CD4-positive, alpha-beta T cell treated with Interleukin-17A for 1 hour (primary cell): ENCODE data around the gene LRRC10B.

Source experiments
- DNase-seq: peaks from one replicate; pipeline ENCODE4 v3.0.0-alpha.2; 2020

The LRRC10B gene

DNA sequence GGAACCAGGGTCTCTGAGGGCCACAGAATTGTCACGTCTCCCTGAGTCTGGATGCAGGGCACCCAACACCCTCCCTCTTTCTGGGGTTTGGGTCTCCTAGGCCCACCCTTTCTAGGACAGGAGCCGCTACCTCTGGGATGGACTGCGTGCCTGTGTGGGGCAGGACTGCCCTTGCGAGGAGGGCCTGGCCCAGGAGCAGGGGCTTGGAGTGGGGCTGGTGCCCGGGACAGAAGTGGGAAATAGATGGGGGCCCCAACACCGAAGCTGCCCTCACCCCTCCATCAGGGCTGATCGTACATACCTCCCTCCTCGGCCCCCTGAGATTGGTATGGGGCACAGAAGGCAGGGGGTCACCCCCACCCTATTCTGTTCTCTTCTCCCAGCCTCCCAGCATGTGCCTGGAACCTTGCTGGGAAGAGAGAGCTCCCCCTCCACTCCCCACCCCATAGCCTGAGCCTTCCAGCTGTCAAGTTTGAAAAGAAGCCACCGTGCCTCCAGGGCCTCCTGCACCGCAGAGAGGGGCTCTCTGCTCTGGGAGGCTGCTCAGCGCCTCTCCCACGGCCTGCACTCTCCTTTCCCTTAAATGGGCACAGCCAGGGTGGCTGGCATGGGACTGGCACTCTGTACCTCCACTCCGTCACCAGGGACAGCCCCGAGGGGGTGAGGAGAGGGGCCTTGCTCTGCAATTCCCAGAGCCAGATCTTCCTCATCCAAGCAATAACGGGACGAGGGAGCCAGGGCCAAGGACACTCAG lies 1.8 kb downstream of the LRRC10B start:
- no peak for DNase-seq

DNA sequence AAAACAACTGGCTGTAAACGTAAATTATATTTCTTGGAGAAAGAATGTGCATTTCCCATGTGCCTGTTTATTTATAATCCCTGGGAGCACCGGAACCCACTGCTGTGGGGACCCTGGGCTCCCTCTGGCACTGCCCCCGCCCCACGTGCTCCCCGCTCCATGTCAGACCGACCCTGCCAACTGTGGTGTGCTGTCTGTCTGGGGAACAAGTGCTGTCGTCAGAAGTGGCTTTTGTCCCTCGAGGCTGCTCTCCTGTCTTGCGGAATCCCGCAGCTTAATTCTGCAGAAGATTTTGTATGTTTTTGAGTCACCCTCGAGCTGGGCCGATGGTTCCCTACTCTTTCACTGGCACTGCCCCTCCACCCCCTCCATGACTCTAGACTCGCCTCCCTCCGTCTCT lies 2.4 kb downstream of the LRRC10B start:
- no peak for DNase-seq

DNA sequence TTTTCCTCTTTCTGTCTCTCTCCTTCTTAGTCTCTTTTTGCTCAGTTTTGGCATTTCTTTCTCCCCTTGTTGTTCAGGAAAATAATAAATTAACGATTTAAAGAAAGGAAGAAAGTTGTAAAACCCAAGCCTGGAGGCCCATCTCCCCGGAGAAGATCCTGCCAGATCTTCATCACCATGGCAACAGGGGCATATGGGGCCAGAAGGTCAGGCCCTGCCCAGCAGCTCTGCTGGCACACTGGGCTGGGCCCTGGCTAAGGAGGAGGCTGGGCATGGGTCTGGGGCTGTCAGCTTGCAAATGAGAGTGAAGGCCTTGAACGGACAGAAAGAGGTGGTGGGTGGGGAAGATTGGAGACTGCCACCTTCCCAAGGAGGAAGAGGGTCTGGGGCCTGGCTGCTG lies 2.8 kb downstream of the LRRC10B start:
- DNase-seq, result no peak

DNA sequence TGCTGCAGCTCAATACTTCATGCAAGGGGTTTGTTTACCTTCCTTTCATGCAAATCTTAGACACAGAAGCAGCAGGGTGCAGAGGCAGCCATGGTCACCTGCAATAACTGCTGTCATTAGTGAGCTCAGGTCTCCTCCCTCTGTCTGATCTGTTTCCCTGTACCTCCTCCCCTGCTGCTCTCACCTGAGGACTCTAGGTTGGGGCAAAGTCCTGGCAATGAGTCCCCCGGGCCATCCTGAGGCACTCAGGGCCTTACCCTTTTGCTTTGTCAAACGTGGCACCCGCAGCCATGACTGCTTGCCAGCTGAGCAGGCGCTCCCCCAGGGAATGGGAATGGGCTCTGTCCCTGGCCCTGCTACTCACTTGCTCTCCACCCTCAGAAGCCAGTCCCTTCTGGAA lies 3.9 kb downstream of the LRRC10B start:
- no peak for DNase-seq

DNA sequence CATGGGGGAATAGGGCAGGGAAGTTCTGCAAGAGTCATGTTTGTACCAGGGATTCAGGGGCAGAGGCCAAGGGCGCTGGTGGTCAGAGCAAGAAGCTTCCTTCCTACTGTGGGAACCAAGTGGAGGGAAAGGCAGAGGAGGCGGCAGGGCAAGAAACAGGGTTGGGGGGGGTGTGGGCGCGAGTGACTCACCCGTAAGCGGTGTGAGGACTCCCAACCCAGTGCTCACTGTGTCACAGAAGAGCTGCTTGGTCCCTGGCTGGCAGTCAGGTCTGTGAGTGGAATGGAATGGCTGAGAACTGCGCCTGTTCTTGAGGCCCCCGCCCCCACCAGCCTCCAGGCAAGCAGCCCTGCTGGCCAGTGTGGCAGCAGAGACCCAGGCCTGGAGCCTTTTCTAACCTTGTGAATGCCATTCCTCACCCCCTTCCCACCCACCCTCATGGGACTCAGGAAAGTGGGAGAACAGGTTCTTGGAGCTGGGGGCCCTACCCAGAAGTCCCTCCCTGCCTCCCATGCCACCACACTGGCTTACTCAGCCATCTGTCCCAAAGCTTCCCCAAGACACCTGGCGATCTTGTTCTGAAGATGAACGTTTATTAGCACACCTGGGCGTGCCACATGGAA lies 4.7 kb downstream of the LRRC10B start:
- no peak for DNase-seq

DNA sequence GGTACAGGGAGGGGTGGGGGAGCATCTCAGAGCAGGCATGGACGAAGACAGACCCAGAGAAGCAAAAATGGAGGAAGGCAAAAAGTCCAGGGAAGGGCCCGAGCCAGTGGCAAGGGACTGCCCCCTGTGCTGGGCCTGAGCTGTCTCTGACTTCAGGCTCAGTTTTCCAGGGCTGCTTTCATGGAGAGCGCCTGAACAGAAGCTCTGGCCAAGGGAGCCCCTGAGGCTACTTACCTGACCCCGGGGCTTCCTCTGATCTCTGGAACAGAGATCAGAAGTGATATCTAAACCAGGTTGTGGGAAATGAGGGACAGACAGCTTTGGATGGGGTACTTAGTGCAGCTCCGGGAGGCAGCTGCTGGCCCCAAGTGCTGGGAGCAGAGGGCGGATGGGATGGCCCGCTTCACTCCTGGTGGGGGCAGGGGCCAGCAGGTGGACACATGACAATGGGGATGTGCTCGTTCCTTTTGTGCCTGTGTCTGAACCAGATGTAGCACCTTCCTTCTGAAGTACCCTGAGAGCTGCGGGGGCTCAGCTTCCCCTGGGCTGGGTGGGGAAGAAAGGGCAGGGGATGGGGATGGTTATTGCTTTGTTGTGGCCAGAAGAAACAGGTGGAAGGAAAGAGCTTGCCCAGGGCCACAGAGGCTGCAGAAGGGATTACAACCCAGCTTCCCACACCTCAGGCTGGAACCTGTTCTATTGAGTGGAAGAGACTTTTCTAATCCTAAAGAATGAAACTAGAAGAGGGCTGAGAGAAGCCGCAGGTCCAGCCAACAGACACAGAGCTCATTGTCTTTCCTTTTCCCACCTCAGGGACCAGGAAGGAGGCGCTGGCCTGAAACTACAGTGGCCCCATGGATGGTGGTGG lies 5.7 kb downstream of the LRRC10B start:
- no peak for DNase-seq

DNA sequence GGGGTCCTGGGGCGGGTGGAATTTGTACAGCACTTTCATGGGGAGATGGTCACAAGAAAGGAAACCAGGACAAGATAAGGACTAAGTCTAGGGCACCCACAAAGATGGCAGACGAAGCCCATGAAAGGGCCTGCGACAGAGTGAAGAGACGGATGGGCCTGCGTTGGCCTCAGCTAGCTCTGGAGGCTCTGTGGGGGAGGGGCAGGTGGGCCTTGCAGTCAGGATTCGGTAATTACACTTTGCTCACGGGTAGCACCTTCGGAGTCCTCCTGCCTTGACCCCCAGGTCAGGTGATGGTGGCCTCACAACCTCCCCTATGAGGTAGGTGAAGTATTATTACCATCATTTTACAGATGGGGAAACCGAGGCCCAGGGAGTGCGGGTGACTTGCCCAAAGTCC lies 7.1 kb downstream of the LRRC10B start:
- no peak for DNase-seq

DNA sequence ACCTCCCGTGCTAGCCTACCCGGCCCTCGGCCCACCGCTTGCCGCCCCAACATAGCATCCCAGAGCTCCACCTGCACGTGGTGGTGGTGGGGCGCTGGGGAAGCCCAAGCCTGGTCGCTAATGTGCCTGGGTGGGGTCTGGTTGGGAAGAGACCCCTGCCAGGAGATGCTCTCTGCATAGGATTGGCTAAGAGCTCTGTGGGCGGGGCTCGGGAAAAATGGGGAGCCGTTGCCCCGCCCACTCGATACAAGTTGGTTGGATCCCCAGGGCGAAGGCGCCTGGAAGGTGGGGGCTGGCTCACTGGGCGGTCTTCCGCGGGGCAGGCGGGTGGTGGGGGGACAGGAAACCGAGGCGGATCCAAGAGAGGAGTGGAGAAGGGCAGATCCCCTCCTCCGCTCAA lies 7.6 kb downstream of the LRRC10B start:
- DNase-seq, result no peak

DNA sequence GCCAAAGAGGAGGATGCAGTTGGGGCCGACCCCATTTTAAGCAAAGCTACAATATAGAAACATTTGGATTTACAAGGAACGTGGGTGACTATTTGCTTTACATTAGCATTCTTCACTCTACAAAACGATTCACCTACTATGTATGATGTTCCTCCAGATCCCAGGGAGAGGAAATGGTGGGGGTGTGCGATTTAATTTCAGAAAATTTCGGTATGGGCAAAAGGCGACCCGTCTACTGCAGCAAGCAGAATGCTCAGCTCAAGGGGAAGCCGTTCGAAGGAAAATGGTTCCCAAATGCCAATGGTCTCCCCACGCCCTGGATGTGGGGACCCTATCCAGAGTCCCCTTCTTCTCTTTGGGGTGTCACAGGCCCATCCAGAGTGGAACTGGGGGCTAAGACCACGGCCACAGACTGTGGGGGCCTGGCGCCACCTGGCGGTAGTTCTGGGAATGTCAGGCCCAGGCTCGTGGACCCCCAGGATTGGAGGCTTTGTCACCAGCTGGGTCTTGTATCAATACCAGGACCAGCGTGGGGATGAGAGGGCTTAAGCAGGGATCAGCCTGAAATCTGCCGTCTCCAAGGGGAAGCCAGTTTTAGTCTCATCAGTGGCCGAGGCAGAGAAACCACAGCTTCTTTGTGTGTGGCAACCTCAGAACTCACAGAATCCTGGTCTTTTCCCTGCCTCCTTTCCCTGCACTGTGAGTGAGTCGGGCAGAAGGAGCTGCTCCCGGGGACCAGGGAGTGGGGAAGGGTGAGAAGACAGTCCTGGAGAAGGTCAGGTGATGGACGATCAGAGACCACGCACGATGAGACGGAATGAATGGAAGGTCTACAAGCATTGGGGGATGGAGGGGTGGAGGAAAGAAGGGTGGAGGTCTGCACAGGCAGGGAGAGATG lies 8.4 kb downstream of the LRRC10B start:
- peak; percentile 49 for DNase-seq

DNA sequence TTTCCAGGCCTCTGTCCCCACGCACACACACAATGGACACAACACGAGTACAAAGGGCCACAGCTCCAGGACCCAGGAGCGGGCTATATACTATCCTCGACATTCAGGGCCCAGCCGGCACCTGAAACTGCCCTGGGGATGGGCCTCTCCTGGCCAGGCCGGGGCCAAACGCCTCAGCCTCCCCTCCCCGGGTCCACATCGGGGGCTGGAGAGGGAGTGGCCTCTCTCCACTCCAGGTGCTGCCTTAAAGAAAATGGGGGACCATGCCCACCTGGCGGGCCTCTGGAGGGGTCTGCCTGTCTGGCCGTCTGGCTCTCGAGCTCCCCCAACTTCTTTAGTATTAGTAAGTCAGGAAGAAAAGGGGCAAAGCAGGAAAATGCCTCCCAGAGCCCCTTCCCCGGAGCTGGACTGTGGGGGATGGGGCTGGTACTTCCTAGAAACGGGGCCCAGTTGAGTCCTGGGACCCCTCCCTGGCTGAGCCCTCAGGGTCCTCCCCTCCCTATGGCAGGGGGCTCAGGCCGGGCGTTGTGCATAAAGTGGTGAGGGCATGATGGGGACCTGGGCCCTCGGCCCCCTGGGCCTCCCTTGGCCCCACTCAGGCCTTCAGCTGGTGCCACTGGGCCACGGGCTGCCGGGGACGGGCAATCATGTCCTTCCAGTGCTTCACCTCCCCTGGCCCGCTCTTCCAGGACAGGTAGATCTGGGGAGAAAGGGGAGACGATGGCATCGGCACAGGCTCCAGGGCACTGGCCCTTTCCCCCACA lies 9.7 kb downstream of the LRRC10B start:
- no peak for DNase-seq

DNA sequence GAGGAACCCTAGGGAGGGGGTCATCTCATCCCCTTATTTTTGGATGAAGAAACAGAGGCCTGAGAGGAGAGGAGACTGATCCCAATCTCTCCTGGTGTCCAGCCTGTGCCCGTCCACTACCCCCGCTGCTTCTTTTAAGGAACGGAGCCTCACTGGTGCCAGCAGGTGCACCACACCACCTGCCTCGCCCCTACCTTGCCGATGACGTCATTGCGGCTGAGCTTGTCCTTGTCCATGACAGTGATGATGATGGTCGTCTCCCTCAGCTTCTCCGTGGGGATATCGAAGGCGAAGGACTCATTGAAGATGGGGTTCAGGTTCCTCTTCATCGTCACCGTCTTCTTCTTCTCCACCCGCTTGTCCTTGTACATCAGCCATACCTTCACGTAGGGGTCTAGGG lies 14.3 kb downstream of the LRRC10B start:
- DNase-seq, result no peak

DNA sequence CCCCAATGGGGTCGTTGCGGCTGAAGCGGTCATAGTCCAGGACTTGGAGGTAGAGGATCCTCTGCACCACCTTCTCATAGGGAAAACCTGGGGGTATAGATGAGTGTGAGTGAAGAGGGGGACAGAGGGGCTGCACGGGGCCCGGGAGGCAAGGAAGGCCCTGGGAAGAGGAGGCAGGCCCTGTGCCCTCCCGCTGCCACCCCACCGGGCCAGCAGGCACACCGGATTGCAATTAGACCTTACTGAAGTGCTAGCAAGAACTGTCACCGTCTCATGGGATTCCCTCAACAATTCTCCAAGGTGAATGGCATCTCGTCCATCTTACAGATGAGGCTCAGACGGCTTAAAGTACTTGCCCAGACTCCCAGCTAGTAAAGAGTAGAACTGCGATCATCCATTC lies 15.9 kb downstream of the LRRC10B start:
- DNase-seq, result no peak

DNA sequence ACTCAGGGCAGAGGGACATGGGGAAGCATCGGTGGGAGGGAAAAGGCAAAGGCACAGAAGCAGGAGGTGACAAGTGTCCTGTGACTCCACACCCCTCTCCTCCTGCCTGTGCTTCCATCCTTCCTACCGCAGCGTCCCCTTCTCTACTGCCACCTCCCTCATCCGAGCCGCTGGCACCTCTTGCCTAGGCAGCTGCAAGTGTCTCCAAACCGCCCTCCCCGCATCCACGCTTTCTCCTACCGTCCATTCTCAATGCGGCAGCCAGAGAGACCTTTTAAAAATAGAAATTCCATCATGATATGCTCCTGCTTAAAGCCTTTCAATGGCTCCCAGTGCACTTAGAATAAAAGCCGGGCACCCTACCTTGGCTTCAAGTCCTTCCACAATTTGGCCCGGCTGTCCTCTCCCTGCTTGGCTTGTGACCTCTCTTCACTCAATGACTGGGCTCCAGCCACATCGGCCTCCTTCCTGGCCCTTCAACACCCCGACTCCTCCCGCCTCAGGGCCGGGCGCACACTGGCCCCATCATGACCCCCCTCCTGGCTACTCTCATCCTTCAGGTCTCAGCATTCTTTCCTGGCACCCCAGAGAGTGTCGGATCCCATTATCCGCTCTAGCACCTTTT lies 16.5 kb downstream of the LRRC10B start:
- DNase-seq, result no peak

DNA sequence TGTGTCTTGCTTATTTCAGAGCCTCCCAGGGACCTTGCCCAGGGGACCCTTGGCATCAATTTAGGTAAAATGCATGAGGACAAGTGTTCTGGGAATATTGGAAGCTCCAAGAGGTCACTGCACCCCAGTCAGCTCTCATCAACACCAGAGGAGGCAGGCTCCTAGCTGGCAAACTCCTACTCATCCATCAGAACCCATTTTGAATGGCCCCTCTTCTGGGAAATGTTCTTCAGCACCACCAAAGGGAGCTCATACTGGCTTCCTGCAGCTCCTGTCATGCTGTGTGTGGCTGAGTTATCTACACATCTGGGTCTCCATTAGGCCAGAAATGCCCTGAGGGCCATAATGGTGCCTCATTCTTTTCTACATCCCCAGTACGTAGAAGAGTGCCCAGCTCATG lies 17.7 kb downstream of the LRRC10B start:
- DNase-seq, result no peak

DNA sequence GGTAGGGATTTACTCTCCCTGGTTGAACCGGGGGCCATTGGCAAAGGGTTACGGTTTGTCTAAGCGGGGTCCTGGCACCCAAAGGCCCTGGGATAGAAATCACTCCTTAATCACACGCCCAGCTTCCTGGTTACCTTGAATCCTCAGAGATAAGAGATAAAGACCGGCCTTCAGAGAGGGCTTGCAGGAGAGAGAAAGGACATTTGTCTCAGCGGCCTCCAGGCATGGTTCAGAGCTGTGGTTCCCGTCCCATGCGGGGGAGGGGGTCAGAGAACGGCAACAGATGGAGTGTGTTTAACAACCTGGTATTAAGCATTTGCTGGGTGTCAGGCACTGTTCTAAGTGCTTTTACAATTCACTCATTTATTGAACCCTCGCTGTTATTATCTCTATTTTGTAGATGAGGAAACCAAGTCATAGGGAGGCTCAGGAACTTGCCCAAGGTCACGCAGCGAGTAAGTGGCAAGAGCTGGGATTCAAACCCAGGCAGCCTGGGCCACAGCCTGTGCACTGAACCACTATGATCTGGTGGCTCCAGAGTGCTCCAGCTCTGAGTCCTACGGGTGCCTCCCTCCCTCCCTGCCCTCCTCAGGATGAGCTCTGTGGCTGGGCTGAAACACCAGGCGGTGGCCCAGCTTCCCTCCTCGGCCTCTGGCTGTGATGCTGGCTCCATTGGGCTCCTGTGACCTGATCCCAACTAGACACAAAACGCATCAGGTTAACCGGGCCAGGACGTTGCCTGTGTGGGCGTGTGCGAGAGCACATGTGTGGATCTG lies 18.6 kb downstream of the LRRC10B start:
- no peak for DNase-seq

DNA sequence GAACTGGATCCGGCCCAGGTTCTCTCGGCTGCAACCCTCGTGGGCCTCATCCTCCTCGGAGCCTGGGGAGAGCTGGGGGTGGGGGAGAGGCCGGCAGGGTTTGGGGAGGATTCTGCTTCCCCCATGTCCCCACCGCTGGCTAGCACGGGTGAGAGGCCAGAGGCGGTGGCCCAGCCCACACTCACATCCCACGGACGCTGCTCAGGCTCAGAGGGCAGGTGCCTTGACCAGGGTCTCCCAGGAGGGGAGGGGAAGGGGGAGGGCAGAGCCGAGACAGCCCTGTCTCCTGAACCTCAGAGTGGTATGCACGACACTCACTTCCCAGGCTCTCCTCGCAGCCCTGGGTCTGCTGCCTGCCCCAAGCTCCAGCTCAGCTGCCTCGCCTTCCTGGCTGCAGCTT lies 19.6 kb downstream of the LRRC10B start:
- no peak for DNase-seq

DNA sequence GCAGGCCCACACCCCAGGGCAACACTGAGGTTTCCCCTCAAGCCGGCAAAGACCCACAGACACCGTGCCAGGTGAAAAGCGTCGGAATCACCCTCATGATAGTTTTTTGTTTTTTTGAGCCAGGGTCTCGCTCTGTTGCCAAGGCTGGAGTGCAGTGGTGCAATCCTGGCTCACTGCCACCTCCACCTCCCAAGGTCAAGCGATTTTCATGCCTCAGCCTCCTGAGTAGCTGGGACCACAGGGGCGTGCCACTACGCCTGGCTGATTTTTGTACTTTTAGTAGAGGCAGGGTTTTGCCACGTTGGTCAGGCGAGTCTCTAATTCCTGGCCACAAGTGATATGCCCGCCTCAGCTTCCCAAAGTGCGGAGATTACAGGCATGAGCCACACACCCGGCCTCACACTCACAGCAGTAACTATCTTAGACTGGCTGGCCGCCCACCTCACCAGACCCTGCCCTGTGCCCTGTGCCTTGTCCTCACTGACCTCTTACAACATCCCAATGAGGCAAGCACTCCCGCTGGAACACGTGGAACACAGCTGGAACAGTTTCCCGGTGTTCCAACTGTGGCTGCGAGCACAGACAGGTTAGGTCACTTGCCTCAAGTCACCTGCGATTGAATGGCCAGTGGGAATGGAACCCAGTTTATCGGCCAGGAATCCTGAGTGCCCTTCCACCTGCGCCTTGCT lies 21.1 kb downstream of the LRRC10B start:
- no peak for DNase-seq

DNA sequence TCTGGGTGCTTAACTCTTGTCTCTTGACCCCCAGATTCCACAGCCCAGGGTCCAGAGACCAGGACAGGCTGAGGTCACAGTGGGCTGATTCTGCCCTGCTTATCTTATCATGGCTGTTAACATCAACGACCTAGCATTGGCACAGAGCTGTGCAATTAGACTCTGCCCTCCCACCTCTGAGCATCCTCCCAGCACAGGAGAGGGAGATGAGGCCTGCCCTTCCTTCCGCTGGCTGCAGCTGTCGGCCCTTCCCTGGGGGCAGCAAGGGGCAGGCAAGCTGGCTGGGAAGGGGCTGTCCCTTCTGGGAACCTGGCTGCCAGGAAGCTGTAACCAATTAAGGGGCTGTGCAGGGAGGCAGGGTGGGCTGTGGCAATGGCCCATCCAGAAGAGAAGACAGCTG lies 22.5 kb downstream of the LRRC10B start:
- DNase-seq, result no peak

DNA sequence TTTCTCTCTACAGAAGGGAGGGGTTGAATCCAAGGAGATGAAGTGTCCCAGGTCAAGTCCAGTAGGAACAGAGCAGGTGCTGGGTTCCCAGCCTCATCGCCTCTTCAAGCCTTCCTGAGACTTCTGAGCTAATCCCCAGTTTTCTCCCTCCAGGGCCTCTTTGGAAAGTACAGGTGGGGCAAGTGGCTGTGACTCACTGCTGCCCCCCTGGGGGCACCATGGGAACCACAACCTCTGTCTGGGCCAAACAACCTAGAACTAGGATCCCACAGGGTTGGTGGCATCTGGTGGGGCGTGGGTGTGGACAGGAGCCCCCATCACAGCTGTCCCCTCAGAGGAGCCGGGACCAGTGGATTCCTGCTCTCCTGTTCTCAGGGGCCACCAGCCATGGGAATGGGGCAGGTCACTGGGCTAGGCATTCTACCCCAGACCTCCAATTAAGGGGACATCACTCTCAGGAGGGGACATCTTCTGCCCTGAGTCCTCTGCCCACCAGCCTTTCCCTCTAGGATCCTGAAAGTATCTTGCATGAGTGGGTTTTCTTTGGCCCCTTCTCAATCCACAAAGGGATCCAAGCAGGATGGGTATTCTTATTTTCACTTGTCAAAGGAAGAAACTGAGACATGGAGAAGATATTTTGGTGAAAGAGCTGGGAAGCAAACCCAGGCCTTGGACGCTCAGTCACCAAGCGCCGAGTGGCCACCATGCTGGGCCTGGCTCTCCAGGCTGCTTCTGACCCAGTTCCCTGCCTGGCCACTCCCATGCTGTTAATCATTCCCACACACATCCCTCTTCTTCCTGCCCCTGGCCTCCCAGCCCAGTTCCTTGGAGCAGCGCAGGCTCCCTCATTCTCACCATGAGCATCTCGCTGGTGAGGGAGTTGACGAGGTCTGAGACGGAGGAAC lies 23.8 kb downstream of the LRRC10B start:
- peak; percentile 44 for DNase-seq
